EL (cell line): ENCODE results near the gene SENP1.

Source experiments
- DNase-seq: peaks from one replicate; pipeline ENCODE4 v3.0.0-alpha.2; 2016

The SENP1 gene

DNA sequence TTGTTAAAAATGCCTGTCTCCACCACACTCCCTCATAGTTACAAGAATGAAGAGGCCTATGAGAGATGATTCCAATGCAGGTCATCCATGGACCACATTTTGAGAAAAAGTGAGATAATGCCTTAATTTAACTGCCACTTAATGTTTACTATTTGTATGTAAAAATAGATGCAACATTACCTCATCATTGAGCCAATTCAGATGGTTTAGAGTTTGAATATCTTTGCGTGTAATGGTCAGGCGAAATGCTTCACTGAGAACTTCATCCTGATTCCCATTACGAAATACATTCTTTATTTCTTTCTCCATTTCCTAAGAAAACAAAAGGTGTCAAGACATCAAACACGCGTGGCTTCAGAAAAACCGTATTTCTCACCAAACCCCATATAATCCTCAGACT, 42.3 kb downstream of the SENP1 start:
- no peak for DNase-seq

DNA sequence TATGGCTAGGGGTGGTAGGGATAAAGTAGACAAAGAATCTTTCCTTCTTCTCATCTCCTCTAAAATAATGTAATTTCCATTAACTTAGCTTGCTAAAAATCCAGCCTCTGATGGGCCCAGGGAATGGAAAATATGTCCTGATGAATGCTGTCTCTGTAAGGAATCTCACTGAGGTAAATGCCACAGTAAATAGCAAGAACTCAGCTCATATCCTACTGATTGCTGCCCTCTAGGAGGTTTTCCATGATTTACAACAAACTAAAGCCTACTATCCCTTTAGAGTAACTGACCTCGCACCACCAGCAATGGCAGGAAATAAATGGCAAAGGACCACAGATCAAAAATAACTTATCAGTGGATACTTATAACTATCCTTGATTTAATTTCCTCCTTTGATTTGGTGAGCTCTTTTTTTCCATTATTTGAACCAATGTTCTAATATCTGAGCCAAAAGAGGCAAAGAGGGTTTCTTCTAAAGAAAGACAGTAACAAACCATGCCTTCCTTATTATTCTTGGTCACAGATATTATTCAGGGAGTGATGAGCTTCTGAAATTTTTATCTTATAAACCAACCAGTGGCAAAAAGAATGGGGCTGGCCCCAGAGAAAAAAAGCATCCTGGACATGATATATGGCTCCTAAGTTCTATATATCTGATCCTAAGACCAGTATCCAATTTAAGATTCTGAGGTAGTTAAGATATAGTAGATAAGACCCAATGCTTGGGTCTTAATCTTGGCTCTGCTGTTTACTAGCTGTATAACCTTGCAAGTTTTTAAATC, 43.8 kb downstream of the SENP1 start:
- no peak for DNase-seq

DNA sequence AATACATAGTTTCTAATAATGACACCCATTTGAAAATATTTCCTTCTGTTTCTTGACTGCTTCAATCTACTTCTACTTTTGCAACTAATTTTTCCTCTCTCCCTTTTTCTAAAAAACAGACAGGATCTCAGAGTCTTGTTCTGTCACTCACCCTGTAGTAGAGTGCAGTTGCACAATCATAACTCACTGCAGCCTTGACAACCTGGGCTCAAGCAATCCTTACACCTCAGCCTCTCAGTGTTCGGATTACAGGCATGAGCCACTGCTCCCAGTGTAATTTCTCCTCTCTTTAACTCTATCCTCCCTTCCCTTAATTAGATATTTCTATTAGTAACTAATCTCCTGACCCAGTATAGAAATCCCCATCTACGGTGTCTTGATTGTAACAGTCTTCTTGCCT, 45.4 kb downstream of the SENP1 start:
- no peak for DNase-seq

DNA sequence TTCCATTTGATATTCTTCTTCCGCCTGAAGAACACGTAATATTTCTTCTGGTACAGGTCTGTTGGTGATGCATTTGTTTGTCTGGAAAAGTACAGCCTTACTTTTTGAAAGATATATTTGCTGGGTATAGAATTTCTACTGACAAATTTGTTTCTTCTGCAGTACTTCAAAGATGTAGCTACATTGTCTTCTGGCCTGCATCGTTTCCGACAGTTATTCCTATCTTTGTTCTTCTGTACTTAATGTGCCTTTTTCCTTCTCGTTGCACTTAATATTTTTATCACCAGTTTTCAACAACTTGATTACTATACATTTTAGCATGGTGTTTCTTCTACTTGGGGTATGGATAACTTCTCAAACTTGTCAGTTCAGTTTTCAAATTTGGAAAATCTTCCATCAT, 47.1 kb downstream of the SENP1 start:
- DNase-seq: no peak

DNA sequence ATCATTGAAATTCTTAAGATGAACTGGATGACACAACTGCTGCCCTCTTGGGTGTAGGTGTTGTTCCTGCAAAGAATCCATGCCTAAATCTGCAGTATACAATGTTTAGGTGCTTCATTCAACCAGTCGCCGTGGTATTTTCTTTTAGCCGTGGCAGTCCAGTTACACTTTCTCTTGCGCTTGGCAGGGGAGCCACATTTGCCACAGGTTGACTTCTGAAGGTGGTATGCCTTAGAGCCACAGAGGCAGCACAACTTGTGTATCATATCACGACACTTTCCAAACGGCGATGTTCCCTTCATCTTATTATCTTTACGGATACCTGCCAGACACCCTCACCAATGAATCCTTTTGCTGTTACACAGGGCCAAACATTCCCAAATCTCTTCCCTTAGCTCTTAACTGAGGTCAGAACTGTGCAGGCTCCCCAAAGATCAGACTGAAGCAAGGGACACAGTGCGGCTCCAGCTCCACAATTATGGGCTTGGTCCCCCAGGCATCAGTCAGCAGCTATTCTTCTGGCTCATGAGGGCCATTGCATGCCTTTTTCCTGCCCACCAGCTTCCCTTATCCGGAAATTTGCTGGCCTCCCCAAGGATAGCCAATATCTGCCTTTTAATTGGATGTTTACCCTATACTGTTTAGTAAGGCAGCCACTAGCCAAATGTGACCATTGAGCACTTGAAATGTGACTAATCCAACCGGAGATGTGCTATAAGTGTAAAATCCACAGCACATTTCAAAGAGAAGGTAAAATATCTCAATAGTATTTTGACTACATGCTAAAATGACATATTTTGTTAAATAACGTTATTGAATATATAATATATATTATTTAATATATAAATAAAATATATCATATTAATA, 50.7 kb downstream of the SENP1 start:
- no peak for DNase-seq

DNA sequence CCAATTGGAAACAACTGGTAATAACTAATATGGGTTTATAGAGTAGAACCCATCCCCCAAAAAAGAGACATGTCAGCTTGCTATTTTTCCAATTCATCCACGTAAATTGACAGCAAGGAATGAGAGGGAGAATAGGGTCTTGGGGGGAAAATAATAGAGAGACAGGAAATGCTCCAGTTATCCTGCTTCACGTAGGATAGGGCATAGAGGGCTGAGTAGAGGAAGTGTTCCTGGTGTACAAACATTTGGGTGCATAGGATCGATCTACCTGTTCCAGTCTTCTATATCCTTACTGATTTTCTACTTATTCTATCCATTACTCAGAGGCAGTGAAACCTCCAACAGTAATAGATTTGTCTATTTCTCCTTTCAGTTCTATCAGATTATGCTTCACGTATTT, 52.0 kb downstream of the SENP1 start:
- DNase-seq: no peak

DNA sequence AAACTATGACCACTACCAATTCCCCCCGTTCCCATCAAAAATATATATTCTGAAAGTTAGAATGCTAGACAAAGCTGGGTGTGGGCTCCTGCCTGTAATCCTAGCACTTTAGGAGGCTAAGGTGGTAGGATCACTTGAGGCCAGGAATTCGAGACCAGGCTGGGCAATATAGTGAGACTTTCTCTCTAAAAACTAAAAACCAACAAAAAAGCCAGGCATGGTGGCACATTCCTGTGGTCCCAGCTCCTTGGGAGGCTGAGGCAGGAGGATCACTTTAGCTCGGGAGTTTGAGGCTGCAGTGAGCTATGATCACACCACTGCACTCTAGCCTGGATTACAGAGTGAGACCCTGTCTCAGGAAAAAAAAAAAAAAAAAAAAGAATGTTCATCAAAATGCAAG, 52.8 kb downstream of the SENP1 start:
- no peak for DNase-seq

DNA sequence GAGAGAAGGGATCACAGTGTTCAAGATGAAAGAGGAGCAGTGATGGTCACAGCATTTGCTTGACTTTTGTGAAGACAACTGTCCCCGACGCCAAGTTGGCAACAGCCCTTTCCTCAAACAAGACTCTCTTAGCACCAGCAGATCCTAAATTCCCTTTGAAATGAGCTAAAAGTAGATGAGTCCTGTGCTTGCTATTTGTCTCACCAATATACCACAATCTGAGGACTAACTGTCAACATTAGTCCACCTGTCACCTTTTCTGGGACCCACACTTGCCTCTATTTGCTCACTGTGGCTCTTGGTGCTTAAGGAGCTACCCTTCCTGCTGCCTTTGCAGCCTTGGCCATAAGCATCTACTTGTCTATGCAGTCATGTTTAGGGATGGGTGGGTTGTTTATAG, 54.2 kb downstream of the SENP1 start:
- no peak for DNase-seq

DNA sequence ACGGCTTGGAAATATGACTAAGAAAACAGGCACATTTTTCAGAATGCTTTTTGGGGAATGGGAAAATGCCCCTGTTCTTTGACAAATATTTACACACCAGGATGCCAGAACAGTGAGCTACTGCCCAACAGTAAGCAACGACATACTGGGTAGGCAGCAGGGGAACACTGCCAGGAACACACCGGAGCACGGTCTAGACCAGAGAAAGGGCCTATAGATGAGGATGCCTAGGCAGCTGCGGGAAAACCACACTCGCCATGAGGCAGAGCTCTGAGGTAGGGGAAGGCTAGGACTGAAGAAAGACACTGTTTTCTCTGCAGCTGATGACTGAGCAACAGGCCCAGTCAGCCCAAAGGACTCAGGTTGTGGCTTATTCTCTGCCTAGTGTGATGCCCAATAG, 55.7 kb downstream of the SENP1 start:
- DNase-seq: no peak

DNA sequence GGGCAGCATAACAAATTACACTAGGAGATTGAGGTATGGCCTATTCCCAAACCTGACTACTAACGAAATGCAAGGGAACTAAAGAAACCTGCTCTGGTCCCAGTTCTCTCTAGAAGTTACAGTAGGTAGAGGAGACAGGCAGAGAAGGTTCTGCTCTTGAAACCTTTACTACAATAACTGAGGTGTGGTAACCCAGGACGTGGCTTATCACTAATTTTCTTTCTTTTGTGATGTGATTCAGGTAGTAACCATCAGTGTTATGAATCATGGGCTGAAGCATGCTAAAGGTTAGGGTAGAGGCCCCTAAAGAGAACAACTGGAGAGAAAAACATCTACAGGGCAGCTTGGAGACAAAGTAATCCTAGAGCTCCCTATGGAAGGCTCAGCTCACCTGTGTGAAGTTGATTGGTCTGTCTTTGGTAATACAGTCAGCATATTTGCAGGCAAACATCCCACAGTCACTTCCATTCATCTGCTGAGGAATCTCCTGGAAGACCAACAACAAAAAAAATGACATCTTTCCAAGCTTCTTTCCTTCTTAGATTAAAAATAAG, 59.8 kb downstream of the SENP1 start:
- no peak for DNase-seq

DNA sequence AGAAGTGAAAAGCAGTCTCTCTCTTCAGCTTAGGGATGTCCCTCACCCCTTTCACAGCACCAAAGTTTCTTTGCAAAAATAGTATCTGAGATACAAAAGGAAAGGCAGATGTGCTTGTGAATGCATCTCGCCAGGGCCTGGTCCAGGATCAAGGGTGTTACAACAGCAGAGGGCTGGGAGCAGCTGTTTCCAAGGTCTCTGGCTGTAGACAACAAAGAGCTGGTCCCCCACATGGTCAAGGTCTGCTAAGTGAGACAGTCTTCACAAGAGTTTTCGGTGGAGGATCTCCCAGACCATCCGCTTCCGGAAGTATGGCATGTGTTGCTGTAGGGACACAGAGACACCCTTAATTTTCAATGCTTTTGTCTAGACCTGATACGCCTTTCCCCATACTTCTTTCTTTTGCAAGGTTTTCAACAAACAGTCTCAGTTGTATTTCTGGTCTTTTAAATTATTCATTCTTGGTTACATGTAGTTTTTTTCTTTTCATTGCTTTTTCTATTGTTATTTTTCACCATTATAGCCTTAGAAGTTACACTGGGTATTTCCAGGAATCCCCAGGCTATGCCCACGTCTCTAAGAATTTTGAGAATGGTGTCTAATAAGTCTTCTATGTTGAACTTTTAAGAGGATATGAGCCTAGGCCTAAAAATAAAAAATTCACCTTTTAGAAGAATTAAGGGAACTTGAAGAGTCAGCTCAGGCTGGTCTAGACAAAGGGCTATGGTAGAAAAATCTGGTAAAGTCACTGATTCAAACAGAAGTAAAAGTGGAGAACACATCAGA, 60.6 kb downstream of the SENP1 start:
- DNase-seq: no peak

DNA sequence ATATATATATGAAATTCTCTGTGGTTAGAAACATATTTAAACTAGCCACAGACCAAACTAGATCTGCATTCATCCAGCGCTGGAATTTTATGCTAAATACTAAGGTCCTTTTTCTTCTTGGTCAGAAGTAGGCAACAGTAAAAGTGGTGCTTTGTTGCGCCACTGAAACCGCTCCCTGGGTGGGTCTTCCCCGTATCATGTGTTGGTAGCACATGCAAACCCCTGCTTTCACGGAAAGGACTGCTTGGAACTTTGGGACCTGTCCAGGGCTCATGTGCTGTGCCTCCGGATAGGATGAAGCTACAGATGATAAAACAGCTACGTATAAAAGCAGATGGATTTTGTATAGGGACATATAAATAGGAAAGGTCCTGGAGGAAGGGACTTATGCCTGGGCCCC, 61.5 kb downstream of the SENP1 start:
- DNase-seq: no peak

DNA sequence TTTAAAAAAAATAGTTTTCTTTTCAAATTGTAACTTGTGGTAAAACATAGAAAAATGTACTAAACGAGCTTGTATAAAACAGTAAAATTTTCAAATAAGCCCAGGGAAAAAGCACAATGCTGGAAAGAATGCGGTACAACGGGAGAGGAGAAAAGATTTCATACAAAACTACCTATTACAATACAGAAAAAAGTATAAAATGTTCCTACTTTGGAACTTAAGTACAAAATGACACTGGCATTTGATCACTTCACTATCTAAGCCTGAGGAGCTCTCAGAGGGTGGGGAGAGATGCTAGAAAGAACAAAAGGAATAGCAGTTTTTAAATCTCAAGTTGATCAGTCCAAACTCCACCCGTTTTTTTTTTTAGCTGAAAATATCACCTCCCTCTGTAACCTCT, 62.1 kb downstream of the SENP1 start:
- DNase-seq: no peak

DNA sequence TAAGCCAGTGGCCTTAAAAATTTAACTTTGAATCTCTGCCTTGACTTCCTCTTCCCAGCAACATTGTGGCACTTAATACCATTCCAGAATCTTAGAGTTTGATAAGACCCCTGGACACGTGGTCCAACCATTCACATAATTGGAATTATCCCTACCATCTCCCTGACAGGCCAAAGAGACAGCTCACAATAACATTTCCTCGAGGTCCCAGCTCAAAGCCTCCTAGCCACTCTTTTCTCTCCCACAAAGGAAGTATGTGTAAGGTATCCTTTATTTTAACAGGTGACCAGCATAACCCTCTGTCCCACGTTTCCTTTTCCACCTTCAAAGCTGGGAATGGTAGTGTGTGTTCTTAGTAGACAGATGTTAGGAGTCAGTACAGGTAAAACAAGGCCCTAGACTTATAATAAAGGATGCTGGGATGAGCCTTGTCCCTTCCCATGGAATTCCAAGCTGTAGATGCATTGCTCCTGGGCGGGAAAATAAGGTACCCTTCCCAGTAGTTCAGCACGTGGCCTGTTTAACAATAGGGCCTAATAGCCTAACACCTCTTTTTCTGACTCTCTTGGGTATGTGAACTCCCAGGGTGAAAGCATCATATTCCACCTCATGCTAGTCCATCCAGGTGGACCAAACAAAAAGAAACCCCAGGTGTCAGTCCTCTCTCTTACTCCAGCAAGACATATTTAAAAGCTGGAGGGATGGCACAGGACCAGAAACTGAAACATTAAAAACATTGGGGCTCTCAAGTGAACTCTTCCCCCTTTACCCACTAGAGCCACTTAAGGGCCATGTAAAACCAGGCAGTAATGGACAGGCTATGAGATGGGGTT, 64.1 kb downstream of the SENP1 start:
- no peak for DNase-seq

DNA sequence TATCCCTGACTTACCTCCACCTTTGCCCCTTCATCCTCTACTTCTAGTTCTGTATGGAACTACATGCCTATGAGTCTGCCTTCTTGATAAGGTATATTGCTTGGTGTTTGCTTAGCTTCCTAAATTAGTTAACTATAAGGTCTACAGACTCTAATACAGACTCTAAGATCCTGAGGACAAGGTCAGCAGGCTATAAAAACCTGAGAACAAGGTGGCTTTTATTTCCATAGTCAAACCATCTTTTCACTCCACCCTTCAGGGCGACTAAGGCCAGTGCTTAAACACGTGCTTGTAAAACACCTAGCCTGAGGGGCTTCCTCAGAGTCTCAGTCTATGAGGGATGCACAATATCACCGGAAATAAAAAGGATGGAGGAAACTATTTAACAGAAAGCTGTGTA, 65.5 kb downstream of the SENP1 start:
- no peak for DNase-seq

DNA sequence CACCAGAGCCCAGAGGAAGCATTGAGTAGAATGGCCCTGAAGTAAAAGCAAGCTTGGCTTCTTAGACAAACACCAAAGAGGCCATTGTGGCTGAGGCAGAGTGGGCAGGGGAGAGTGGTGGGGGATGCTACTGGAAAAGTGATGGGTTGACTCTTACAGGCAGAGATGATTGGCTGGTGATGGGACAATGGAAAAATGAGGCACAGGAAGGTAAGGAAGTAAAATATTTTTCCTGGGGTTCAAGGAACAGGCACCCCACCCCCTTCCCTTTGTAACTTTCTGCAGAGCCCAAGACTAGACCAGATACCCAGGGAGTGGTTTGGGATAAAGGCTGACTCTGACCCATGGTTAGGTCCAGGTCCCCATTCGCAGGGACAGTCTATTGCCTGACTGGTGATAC, 66.7 kb downstream of the SENP1 start:
- DNase-seq: no peak

DNA sequence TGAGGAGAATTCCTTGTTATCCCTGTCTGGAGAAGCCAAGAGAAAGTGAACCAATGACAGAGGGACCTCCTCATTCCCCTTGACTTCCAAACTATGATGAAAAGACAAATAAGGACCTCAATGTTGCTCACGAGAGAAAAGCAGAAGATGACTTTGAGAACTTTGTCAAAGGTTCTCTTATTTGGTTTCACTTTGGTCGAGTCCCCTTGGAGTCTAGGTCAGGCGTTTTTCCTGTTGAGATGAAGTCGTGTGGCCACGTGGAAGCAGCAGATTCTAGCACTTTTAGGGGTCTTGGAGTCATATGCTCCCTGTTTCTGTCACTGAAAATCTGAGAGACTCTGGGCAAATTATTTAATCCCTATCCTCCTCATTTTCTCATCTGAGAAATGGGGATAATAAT, 67.8 kb downstream of the SENP1 start:
- no peak for DNase-seq

DNA sequence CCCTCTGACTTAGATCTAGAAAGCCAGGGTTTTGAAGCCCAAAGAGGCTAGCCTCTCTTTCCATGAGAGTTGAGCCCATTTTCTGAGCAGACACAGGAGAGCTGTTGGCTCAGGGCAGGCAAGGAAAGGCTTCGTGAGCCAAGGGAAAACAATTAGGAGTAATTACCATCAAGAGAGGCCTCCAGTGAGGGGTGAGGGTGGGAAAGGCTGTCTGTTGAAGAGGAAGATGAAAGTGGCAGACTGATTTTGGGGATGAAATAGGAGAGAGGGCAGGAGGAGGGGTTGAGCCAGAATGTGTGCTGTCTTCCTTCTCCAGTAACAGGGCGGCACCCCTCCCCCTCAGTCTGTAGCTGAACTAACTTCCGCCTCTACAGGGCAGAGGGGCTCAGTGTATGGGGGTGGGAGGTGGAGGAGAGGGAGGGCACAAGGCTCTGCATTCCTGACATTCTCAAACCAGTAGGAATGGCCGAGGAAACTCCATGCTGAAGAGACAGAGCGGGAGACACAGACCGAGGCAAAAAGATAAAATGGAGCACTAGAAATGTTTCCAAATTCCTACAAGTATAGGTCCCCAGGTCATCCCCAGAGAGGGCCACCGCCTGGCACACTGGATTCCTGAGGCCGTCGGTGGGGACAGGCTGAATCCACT, 68.5 kb downstream of the SENP1 start:
- peak; percentile 56 for DNase-seq

DNA sequence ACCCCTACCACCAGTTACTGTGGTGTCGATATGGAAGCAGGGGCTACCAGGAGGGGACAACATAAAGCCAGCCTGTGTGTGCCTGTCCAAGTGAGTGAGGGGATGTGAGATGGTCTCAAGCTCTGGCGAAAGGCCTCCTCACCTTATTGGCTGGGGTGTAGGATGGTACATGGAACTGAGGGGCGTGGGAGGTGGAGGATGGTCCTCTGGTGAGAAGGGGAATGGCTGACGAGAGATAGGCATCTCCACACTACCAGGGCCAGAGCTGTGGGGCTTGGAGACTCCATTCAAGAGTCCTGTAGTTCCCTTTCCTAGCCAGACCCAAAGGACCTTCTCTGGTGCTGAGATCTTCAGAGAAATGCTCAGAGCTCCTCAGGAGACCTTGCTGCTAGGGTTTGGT, 69.1 kb downstream of the SENP1 start:
- no peak for DNase-seq

DNA sequence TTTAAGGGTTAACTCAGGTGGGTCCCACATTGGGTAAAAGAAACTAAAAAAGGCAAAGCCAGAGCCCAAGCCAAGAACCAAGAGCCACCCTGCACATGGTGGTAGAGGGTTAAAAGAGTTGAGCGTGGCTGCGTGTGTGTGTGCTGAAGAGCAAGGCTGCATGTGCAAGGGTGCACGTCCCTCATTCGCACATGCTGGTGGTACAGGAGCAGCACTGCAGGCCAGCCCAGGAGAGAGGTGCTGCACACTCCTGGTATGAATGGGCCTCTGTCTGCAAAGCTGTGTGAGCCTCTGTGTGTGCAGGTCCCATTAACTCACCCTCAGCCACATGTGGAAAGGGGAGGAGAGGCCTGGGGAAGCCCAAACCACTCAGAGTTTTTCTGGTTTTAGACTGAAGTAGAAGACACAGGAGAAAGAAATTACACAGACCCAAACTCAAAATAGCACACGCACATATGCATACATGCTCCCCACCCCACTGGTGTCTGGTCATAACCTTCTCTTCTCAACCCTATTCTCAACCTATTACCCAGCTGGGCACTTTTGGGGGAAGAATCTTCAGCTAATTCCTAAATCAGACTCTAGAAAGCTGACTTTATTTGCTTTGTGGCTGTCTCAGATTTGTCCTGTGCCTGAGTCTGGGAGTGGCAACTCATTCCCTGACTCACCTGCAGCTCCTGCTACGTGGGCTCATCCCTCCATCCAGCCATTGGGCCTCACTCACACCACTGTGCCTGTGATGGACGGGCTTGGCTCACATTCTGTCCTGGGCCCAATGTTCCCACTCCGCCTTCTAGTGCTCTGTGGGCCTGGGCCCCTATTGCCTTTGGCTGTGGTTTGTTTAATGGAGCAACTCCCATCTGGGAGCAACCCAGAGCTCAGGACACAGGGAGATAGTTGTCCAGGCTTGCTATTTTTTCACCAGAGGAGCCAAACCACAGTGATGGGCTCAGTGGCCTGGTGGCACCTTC, 70.8 kb downstream of the SENP1 start:
- no peak for DNase-seq

DNA sequence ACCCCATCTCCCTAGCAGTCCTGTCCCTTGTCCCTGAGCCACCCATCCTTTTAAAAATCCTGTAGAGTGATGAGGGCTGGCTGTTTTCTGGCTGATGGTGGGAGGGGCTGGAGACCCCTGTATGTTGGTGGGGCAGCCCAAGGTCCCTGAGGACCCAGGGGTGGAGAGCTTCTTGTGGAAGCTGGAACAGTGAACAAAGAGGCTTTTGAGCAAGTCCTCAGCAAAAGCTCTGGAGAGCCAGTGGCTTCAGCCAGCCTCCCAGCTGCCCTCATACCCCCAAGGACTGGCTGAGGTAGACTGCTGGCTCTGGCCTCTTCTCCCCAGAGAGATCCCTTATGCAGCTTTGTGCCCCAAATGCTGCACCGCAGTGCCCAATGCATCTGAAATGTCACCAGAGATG, 72.4 kb downstream of the SENP1 start:
- DNase-seq: no peak
